HPDE6-E6E7 (cell line): Measurements from ENCODE around the gene NAPG.
"Not testable (repeated sequence)": the region's sequence is repeated elsewhere in the genome, so short reads cannot be mapped to it uniquely, and the experiment has no call there.

Experiments
- DNase-seq: peaks from one replicate; pipeline ENCODE4 v3.0.0; 2011; ENCODE audit warnings: missing footprints; ENCODE audit errors: extremely low spot score

NAPG gene

GRCh38 chr18:10546557-10547300, 20.9 kb downstream of the NAPG start:
- DNase-seq: no peak

- DNase-seq: no peak
These were observed 26.4 kb downstream of the NAPG start for GRCh38 chr18:10552226-10552625.

- not testable (repeated sequence) for DNase-seq
These were observed 30.4 kb downstream of the NAPG start for GRCh38 chr18:10556251-10556650.

- no peak for DNase-seq
These were observed 31.4 kb downstream of the NAPG start for GRCh38 chr18:10557085-10557677.

- DNase-seq: no peak
These were observed 32.6 kb downstream of the NAPG start for GRCh38 chr18:10558243-10558966.

GRCh38 chr18:10558967-10559298, 33.1 kb downstream of the NAPG start:
- DNase-seq: no peak

GRCh38 chr18:10559553-10560451, 34.0 kb downstream of the NAPG start:
- DNase-seq: no peak

- DNase-seq: peak; percentile 49
These were observed 34.7 kb downstream of the NAPG start for GRCh38 chr18:10560452-10561045.

GRCh38 chr18:10562773-10563160, 36.9 kb downstream of the NAPG start:
- DNase-seq: no peak

- DNase-seq: no peak
These were observed 38.1 kb downstream of the NAPG start for GRCh38 chr18:10563886-10564285.

GRCh38 chr18:10564975-10565773, 39.3 kb downstream of the NAPG start:
- no peak for DNase-seq

GRCh38 chr18:10565835-10566234, 40.0 kb downstream of the NAPG start:
- DNase-seq: no peak

GRCh38 chr18:10566390-10566789, 40.6 kb downstream of the NAPG start:
- DNase-seq: no peak

GRCh38 chr18:10569941-10570340, 44.1 kb downstream of the NAPG start:
- DNase-seq: not testable (repeated sequence)

GRCh38 chr18:10570622-10571021, 44.8 kb downstream of the NAPG start:
- DNase-seq: no peak

GRCh38 chr18:10571537-10571936, 45.7 kb downstream of the NAPG start:
- no peak for DNase-seq

GRCh38 chr18:10573261-10573660, 47.4 kb downstream of the NAPG start:
- not testable (repeated sequence) for DNase-seq

GRCh38 chr18:10574412-10574811, 48.6 kb downstream of the NAPG start:
- DNase-seq: not testable (repeated sequence)

- not testable (repeated sequence) for DNase-seq
These were observed 52.2 kb downstream of the NAPG start for GRCh38 chr18:10577842-10578572.

GRCh38 chr18:10578573-10578899, 52.7 kb downstream of the NAPG start:
- not testable (repeated sequence) for DNase-seq
